Left ventricle myocardium inferior (tissue), 1 donor: Measurements from ENCODE around the gene PBX4. TPM values are rescaled to one million over a fixed set of nuclear protein-coding genes. Genes with fewer than 3 reads are reported as not detected.

Source experiments
- DNase-seq: peaks from one replicate; pipeline ENCODE4 v3.0.0-alpha.2; 2020
- H3K27ac ChIP-seq: fragments of 200-600 bp; replicated peaks from 2 replicates; pipeline ENCODE4 v1.8.0; 2021
- H3K27me3 ChIP-seq: fragments of 200-600 bp; 2 replicates; pipeline ENCODE4 v1.8.0; 2021; ENCODE audit warnings: low read depth
- H3K36me3 ChIP-seq: fragments of 200-600 bp; 2 replicates; pipeline ENCODE4 v1.8.0; 2021
- H3K4me1 ChIP-seq: fragments of 200-600 bp; 2 replicates; pipeline ENCODE4 v1.8.0; 2021
- H3K4me3 ChIP-seq: fragments of 200-600 bp; 2 replicates; pipeline ENCODE4 v1.8.0; 2021; ENCODE audit warnings: mild to moderate bottlenecking, moderate library complexity
- H3K9me3 ChIP-seq: fragments of 200-600 bp; replicated peaks from 2 replicates; pipeline ENCODE4 v1.8.0; 2021
- CTCF ChIP-seq: fragments of 200-600 bp; IDR thresholded peaks from 2 replicates; pipeline ENCODE4 v1.8.0; 2021; ENCODE audit warnings: antibody characterized with exemption, mild to moderate bottlenecking, borderline replicate concordance
- intact Hi-C: fragments of 100-400 bp; cut with micrococcal nuclease; formaldehyde crosslinking; loops from one replicate; pipeline ENCODE4 v1.11.0; 2022
- total RNA-seq: library from RNA; stranded (reverse); fragmentation: NEBNext Ultra II Directional; extraction: Animal tissue kit (Norgen Biotek cat#: 25700); gene quantifications from one replicate; pipeline ENCODE4 v1.2.1, GENCODE V29; 2021
- donor health status: DM: no; HTN: yes; CAD: no; lungs with severe emphysema.

The PBX4 gene
- total RNA-seq, 1 donor from 2014 or later = not detected

DNA sequence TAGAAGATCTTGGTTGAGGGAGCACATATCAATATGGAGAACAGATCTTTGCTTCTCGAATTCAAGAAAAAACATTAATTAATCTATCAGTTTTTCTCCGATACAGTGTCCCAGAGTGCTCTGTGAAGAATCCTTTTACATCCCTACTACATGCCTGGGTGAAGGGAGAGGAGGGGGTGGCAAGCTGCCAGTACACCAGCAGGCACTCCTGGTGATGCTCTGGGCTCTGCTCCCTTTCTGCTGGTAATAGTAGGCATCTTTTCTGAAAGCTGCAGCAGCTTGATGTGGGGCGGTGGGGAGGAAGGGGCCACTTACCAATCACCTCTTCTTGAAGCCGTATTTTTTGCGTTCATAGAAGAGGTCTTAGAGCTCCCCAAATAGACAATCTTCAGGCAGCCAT is 30.7 kb downstream of the PBX4 start:
- no peak for TF ChIP-seq CTCF
- H3K4me1 ChIP-seq = peaks cover 7% of the 10 kb centered on the region
- H3K27me3 ChIP-seq = no peaks in the 10 kb centered on the region
- no peak for DNase-seq
- no peak overlapping the region for H3K27ac ChIP-seq
- intact Hi-C loops = no loop called here
- no peaks in the 10 kb centered on the region for H3K9me3 ChIP-seq
- no peak overlapping the region for H3K4me3 ChIP-seq
- no peaks in the 10 kb centered on the region for H3K36me3 ChIP-seq

DNA sequence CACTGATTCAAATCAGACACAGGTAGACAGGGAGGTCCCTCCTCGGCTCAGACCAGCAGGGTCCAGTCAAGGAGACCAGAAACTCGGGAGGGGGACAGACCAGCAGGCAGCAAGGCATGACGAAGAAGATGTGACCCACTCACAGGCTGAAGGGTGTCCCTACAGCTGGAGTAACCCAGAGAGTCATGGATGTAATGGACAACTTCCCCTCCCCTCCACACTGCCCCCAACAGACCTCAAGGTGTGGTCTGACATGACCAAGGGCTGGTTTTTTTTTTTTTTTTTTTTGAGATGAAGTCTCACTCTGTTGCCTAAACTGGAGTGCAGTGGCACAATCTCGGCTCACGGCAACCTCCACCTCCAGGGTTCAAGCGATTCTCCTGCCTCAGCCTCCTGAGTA is 34.1 kb downstream of the PBX4 start:
- no peak for TF ChIP-seq CTCF
- Histone ChIP-seq H3K27ac (no peak overlapping the region), H3K4me1 (no peaks in the 10 kb centered on the region), H3K9me3 (no peaks in the 10 kb centered on the region), H3K27me3 (no peaks in the 10 kb centered on the region), H3K36me3 (no peaks in the 10 kb centered on the region), H3K4me3 (no peak overlapping the region)
- intact Hi-C loops = no loop called here
- DNase-seq = no peak

DNA sequence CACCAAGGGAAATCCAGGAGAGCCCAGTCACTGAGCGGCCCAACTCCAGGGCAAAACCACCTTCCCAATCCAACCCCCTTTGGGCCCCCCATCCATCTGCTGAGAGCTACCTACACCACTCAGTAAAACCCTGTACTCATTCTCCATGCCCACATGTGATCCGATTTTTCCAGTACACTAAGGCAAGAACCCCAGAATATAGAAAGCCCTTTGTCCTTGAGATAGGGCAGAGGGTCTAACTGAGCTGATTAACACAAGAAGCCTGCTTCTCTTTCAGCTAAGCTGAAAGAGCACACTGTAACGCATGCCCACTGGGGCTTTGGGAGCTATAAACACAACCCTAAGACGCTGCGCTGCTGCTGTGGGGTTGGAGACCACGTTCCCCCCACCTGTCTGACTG is 36.0 kb downstream of the PBX4 start:
- Histone ChIP-seq H3K4me1 (no peaks in the 10 kb centered on the region), H3K9me3 (no peaks in the 10 kb centered on the region), H3K27me3 (no peaks in the 10 kb centered on the region), H3K36me3 (no peaks in the 10 kb centered on the region), H3K27ac (no peak overlapping the region), H3K4me3 (no peak overlapping the region)
- TF ChIP-seq CTCF = no peak
- no peak for DNase-seq
- intact Hi-C loops = no loop called here

- intact Hi-C loops = no loop called here
- no peak for DNase-seq
- Histone ChIP-seq H3K9me3 (no peaks in the 10 kb centered on the region), H3K27ac (no peak overlapping the region), H3K27me3 (no peaks in the 10 kb centered on the region), H3K4me3 (no peak overlapping the region), H3K4me1 (no peaks in the 10 kb centered on the region), H3K36me3 (no peaks in the 10 kb centered on the region)
- no peak for TF ChIP-seq CTCF
Observed at GRCh38 chr19:19581391-19581790, 37.1 kb downstream of the PBX4 start.

GRCh38 chr19:19580418-19580817 is 38.1 kb downstream of the PBX4 start:
- Histone ChIP-seq H3K4me3 (no peak overlapping the region), H3K9me3 (no peaks in the 10 kb centered on the region), H3K27ac (no peak overlapping the region), H3K4me1 (no peaks in the 10 kb centered on the region), H3K27me3 (no peaks in the 10 kb centered on the region), H3K36me3 (no peaks in the 10 kb centered on the region)
- intact Hi-C loops = no loop called here
- DNase-seq = no peak
- no peak for TF ChIP-seq CTCF
